Suprapubic skin (tissue), 4 donors: ENCODE data around the gene UBL5. TPM values are rescaled to one million over a fixed set of nuclear protein-coding genes. Genes with fewer than 3 reads are reported as not detected.
A peak's percentile ranks its signal among the peaks of the same experiment; 100 is the strongest.
"Not testable (repeated sequence)": the region's sequence is repeated elsewhere in the genome, so short reads cannot be mapped to it uniquely, and the experiment has no call there.

Experiments
- DNase-seq, 2 donors: peaks; one replicate each; pipeline ENCODE4 v3.0.0-alpha.2; 2019; ENCODE audit warnings: low spot score in 2 of 2
- H3K27ac ChIP-seq: fragments of 200-600 bp; sonication (generic); one replicate; pipeline ENCODE4 v1.5.1; 2019
- H3K27me3 ChIP-seq: fragments of 200-600 bp; sonication (generic); one replicate; pipeline ENCODE4 v1.5.1; 2019
- H3K36me3 ChIP-seq: fragments of 200-600 bp; sonication (generic); one replicate; pipeline ENCODE4 v1.5.1; 2019
- H3K4me1 ChIP-seq: fragments of 200-600 bp; sonication (generic); one replicate; pipeline ENCODE4 v1.5.1; 2019
- H3K4me3 ChIP-seq: fragments of 200-600 bp; sonication (generic); one replicate; pipeline ENCODE4 v1.5.1; 2019; ENCODE audit warnings: mild to moderate bottlenecking
- H3K9me3 ChIP-seq: fragments of 200-600 bp; sonication (generic); one replicate; pipeline ENCODE4 v1.5.1; 2019
- EP300 ChIP-seq: sonication (generic); formaldehyde crosslinking; IDR thresholded peaks from one replicate; pipeline ENCODE4 v1.6.1; 2017; ENCODE audit warnings: antibody characterized with exemption
- POLR2A ChIP-seq, 2 donors: fragments of 450-650 bp; IDR thresholded peaks; one replicate each; pipeline ENCODE4 v1.6.1; 2017; ENCODE audit warnings: antibody characterized with exemption in 2 of 2, mild to moderate bottlenecking in 2 of 2, moderate library complexity in 2 of 2
- POLR2AphosphoS5 ChIP-seq, 3 donors: sonication (generic); formaldehyde crosslinking; IDR thresholded peaks; one replicate each; pipeline ENCODE4 v1.6.1; 2017; ENCODE audit warnings: antibody characterized with exemption in 3 of 3
- WGBS: methylation state at CpG from one replicate; pipeline ENCODE4 v1.1.5; 2018; 5-methylcytosine and 5-hydroxymethylcytosine counted together
- total RNA-seq, 4 donors: library from RNA; depleted of rRNA; stranded (reverse); fragments of >200 nt; gene quantifications; one replicate each; pipeline ENCODE4 v1.1.0, GENCODE V29; 2016
- TF ChIP-seq, protein P1 (sequence below), 2 donors: fragments of 200-600 bp in 1 of 2; fragments of 450-650 bp in 1 of 2; sonication (generic) in 1 of 2; IDR thresholded peaks; one replicate each; pipeline ENCODE4 v1.5.1; 2016 to 2019; ENCODE audit warnings: antibody characterized with exemption in 2 of 2, mild to moderate bottlenecking in 1 of 2, moderate library complexity in 1 of 2

UBL5 gene
- total RNA-seq, 4 donors from 2014 or later = 170 to 337 (median 261) TPM

GRCh38 chr19:9842834-9843625 lies 15.3 kb downstream of the UBL5 start:
- no peak for TF ChIP-seq POLR2A (IDR thresholded peaks at IDR 0.05)
- TF ChIP-seq EP300 = no peak
- TF ChIP-seq POLR2AphosphoS5 (IDR thresholded peaks at IDR 0.05) = no peak
- TF ChIP-seq, protein P1, sequence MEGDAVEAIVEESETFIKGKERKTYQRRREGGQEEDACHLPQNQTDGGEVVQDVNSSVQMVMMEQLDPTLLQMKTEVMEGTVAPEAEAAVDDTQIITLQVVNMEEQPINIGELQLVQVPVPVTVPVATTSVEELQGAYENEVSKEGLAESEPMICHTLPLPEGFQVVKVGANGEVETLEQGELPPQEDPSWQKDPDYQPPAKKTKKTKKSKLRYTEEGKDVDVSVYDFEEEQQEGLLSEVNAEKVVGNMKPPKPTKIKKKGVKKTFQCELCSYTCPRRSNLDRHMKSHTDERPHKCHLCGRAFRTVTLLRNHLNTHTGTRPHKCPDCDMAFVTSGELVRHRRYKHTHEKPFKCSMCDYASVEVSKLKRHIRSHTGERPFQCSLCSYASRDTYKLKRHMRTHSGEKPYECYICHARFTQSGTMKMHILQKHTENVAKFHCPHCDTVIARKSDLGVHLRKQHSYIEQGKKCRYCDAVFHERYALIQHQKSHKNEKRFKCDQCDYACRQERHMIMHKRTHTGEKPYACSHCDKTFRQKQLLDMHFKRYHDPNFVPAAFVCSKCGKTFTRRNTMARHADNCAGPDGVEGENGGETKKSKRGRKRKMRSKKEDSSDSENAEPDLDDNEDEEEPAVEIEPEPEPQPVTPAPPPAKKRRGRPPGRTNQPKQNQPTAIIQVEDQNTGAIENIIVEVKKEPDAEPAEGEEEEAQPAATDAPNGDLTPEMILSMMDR (IDR thresholded peaks at IDR 0.05) = no peak
- no peak overlapping the region for H3K27ac ChIP-seq
- H3K4me3 ChIP-seq = no peak overlapping the region
- H3K4me1 ChIP-seq = peaks cover 15% of the 10 kb centered on the region
- WGBS = 84% methylated on average over 8 of the region's 9 CpGs
- peaks cover 78% of the 10 kb centered on the region for H3K36me3 ChIP-seq
- no peaks in the 10 kb centered on the region for H3K9me3 ChIP-seq
- H3K27me3 ChIP-seq = no peaks in the 10 kb centered on the region
- DNase-seq = no peak

DNA sequence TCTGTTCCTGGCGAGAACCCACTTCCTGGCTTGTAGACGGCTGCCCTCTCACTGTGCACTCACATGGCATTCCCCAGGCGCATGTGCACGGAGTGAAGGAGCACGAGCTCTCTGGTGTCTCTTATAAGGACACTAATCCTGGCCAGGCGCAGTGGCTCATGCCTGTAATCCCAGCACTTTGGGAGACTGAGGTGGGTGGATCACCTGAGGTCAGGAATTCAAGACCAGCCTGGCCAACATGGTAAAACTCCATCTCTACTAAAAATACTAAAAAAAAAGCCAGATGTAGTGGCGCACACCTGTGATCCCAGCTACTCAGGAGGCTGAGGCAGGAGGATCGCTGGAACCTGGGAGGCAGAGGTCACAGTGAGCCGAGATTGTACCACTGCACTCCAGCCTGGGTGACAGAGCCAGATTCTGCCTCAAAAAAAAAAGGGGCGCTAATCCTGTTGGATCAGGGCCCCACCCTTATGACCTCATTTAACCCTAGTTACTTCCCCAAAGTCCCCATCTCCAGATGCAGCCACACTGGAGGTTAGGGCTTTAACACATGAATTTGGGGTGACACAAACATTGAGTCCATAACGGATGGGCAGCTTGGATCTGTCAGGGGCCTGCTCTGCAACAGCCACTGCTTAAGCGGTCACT lies 16.0 kb downstream of the UBL5 start:
- Histone ChIP-seq H3K36me3 (peaks cover 80% of the 10 kb centered on the region), H3K4me1 (peaks cover 15% of the 10 kb centered on the region)
- H3K9me3 ChIP-seq, H3K27ac ChIP-seq, H3K27me3 ChIP-seq, DNase-seq, H3K4me3 ChIP-seq: not testable (repeated sequence)
- 99% methylated on average over 12 of the region's 12 CpGs for WGBS

DNA sequence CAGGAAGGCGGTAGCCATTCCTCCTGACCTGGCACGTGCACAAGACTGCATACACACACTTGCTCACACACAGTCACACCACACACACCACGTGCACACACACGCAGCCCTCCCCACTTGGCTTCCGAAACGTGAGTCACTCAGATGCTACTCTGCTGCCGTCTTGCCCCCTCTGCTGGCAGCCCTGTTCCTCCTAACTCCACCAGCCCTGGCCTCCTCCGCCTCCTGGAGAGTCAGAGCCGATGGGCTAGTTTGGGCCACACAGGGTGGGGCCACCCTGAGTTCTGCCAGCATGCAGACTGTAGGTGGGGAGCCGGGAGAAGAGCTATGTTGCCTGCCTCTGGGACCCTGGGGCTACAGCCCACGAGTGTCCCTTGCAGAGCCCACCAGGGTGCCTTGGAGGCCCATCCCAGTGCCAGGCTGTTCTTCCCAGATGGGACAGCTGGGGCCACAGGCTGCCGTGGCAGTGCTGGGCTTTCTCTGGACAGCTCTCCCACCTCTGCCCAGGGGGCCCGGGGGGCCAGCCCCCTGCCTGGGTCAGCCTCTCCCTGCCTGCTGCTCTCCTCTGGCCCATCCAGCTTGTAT lies 19.5 kb downstream of the UBL5 start:
- WGBS = 41% methylated on average over 3 of the region's 13 CpGs
- H3K9me3 ChIP-seq = no peaks in the 10 kb centered on the region
- H3K27me3 ChIP-seq = no peaks in the 10 kb centered on the region
- peaks cover 15% of the 10 kb centered on the region for H3K4me1 ChIP-seq
- no peak overlapping the region for H3K27ac ChIP-seq
- TF ChIP-seq EP300 (no peak), POLR2AphosphoS5 (IDR thresholded peaks at IDR 0.05) (no peak)
- TF ChIP-seq, protein P1 (IDR thresholded peaks at IDR 0.05) = peak in 1 of 2 donors; percentile 57
- H3K4me3 ChIP-seq = no peak overlapping the region
- peaks cover 66% of the 10 kb centered on the region for H3K36me3 ChIP-seq
- peak in 1 of 2 donors; percentile 75 for DNase-seq

DNA sequence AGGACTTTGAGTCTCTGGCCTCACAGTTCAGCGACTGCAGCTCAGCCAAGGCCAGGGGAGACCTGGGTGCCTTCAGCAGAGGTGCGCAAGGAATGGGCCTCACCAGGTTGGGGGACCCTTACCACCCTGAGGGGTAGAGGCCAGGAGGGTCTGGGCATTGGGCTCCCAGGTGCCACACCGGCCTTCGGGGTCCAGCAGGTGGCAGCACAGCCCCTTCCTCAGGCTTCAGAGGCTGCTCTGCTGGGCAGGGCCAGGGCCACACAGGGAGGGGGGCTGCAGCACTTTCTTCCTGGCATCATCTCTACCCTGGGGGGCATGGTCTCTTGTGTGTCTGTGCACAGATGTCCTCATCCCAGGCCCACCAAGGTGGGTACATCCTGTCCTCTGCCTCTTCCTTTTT lies 20.3 kb downstream of the UBL5 start:
- Histone ChIP-seq H3K9me3 (no peaks in the 10 kb centered on the region), H3K27me3 (no peaks in the 10 kb centered on the region), H3K27ac (no peak overlapping the region), H3K4me3 (no peak overlapping the region), H3K4me1 (peaks cover 15% of the 10 kb centered on the region), H3K36me3 (peaks cover 57% of the 10 kb centered on the region)
- TF ChIP-seq EP300 = no peak
- TF ChIP-seq, protein P1 (IDR thresholded peaks at IDR 0.05) = peak; percentile 15 to 24
- WGBS = no CpG with 5 or more reads among the region's 4 CpGs
- DNase-seq = no peak

DNA sequence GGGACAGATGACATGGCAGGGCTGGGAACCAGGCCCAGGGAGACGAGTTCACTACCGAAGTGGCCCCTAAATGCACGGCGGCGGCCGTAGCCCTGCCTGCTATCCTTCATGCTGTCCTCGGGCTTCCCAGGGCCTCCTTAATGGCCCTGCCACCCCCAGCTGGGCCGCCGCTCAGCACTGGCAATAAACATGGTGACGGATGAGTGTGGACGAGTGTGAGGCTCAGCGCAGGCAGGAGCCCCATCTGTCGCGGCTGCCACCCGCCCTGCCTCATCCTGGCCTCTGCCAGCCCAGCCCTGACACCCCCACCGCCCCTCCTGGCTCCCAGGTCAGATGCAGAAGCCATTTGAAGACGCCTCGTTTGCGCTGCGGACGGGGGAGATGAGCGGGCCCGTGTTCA lies 21.0 kb downstream of the UBL5 start:
- Histone ChIP-seq H3K36me3 (peaks cover 51% of the 10 kb centered on the region), H3K4me1 (peaks cover 15% of the 10 kb centered on the region), H3K27me3 (no peaks in the 10 kb centered on the region), H3K27ac (no peak overlapping the region), H3K9me3 (no peaks in the 10 kb centered on the region), H3K4me3 (no peak overlapping the region)
- WGBS = 94% methylated on average over 9 of the region's 23 CpGs
- DNase-seq = no peak
- TF ChIP-seq POLR2AphosphoS5 (IDR thresholded peaks at IDR 0.05) (no peak), POLR2A (IDR thresholded peaks at IDR 0.05) (no peak), EP300 (no peak)
- TF ChIP-seq, protein P1 (IDR thresholded peaks at IDR 0.05) = no peak
